HCT116 (cell line): ENCODE measurements around the gene TMEM175. TPM values are rescaled to one million over a fixed set of nuclear protein-coding genes. Genes with fewer than 3 reads are reported as not detected.

Source experiments
- ATAC-seq: fragments of 200-7000 bp; cut with Tn5 transposase; 2 replicates; pipeline ENCODE4 v1.9.1; 2020; ENCODE audit warnings: mild to moderate bottlenecking, moderate library complexity
- BruUV-seq: library from RNA; stranded (reverse); fragments of 400-500 nt; replicated peaks from 2 replicates; lab custom pipeline; 2021; lab: Mats Ljungman, UMichigan
- CTCF ChIA-PET: fragments of 300-600 bp; sonication (Branson Sonifier 250); formaldehyde crosslinking; loops from one replicate; lab custom pipeline; 2021; ENCODE audit warnings: antibody characterized with exemption; lab: Charles Lee
- POLR2A ChIA-PET: fragments of 300-600, 350-600 bp; sonication (Branson Sonifier 250); formaldehyde crosslinking; loops from one replicate; lab custom pipeline; 2021; ENCODE audit warnings: antibody characterized with exemption; lab: Charles Lee
- RAD21 ChIA-PET, 2 experiments: fragments of 300-600 bp; sonication (Branson Sonifier 250); formaldehyde crosslinking; loops; one replicate each; lab custom pipeline; 2023; ENCODE audit warnings: low total read pairs in 2 of 2; ENCODE audit not compliant: uncharacterized antibody in 2 of 2, unreplicated experiment in 2 of 2, low non-redundant PET in 1 of 2; lab: Charles Lee
- DNase-seq: peaks from one replicate; pipeline ENCODE4 v3.0.0-alpha.2; 2010; ENCODE audit warnings: low read depth, low spot score
- H2AFZ ChIP-seq: fragments of 200-600 bp; shearing (Covaris generic), sonication (generic); 2 replicates; pipeline ENCODE4 v1.6.1; 2017; ENCODE audit warnings: low read depth, mixed run types, mixed read lengths, antibody characterized with exemption, low read length; ENCODE audit not compliant: poor library complexity, severe bottlenecking
- H3K27ac ChIP-seq: 2 replicates; pipeline ENCODE4 v1.5.1; 2012; ENCODE audit warnings: low read depth, low read length
- H3K27me3 ChIP-seq: fragments of 200-600 bp; sonication (generic); 2 replicates; pipeline ENCODE4 v1.6.1; 2016; ENCODE audit warnings: mixed run types, low read length, mixed read lengths; ENCODE audit not compliant: insufficient read depth
- H3K36me3 ChIP-seq, 2 experiments: fragments of 200-500 bp in 1 of 2; fragments of 200-600 bp in 1 of 2; sonication (Bioruptor generic) in 1 of 2; sonication (generic) in 1 of 2; 2 replicates each; pipeline versions ENCODE4 v1.5.1 to v1.6.1; 2014 to 2016; ENCODE audit warnings: low read length in 2 of 2, inconsistent platforms in 1 of 2, mixed read lengths in 1 of 2, mixed run types in 1 of 2; ENCODE audit not compliant: insufficient read depth in 2 of 2, control insufficient read depth in 1 of 2
- H3K4me1 ChIP-seq, 2 experiments: fragments of 200-600 bp in 1 of 2; sonication (generic) in 1 of 2; 2 replicates each; pipeline versions ENCODE4 v1.5.1 to v1.6.1; 2012 to 2017; ENCODE audit warnings: low read length in 2 of 2, inconsistent platforms in 1 of 2, mild to moderate bottlenecking in 1 of 2, mixed read lengths in 1 of 2, mixed run types in 1 of 2, moderate library complexity in 1 of 2; ENCODE audit not compliant: insufficient read depth in 2 of 2, control insufficient read depth in 1 of 2
- H3K4me2 ChIP-seq: fragments of 200-600 bp; sonication (generic); 2 replicates; pipeline ENCODE4 v1.6.1; 2017; ENCODE audit warnings: mixed run types, low read length, mixed read lengths
- H3K4me3 ChIP-seq, 2 experiments: fragments of 200-600 bp in 1 of 2; sonication (generic) in 1 of 2; replicated peaks in 1 of 2; 2 replicates each; pipeline ENCODE4 v1.5.1; 2011 to 2016; ENCODE audit warnings: low read length in 2 of 2, control low read depth in 1 of 2, low read depth in 1 of 2, mild to moderate bottlenecking in 1 of 2, mixed read lengths in 1 of 2, mixed run types in 1 of 2
- H3K79me2 ChIP-seq: fragments of 200-600 bp; sonication (generic); 2 replicates; pipeline ENCODE4 v1.6.1; 2017; ENCODE audit warnings: mild to moderate bottlenecking, mixed run types, low read length, moderate library complexity, mixed read lengths; ENCODE audit not compliant: insufficient read depth
- H3K9ac ChIP-seq: fragments of 200-600 bp; sonication (generic); 2 replicates; pipeline ENCODE4 v1.6.1; 2016; ENCODE audit warnings: low read length, mixed read lengths
- H3K9me2 ChIP-seq: fragments of 200-600 bp; sonication (generic), shearing (Covaris generic); 2 replicates; pipeline ENCODE4 v1.6.1; 2017; ENCODE audit warnings: mixed run types, mild to moderate bottlenecking, moderate library complexity; ENCODE audit not compliant: insufficient read depth
- H3K9me3 ChIP-seq, 2 experiments: fragments of 200-500 bp in 1 of 2; fragments of 200-600 bp in 1 of 2; sonication (Bioruptor generic) in 1 of 2; sonication (generic) in 1 of 2; 2 replicates each; pipeline ENCODE4 v1.6.1; 2014 to 2017; ENCODE audit warnings: low read length in 2 of 2, mixed read lengths in 2 of 2, inconsistent platforms in 1 of 2, low read depth in 1 of 2, mild to moderate bottlenecking in 1 of 2, mixed run types in 1 of 2, moderate library complexity in 1 of 2; ENCODE audit not compliant: control insufficient read depth in 1 of 2, insufficient read depth in 1 of 2
- H4K20me1 ChIP-seq: fragments of 200-600 bp; sonication (generic), shearing (Covaris generic); 2 replicates; pipeline ENCODE4 v1.6.1; 2017; ENCODE audit warnings: mixed run types, mild to moderate bottlenecking, moderate library complexity; ENCODE audit not compliant: insufficient read depth
- CBX3 ChIP-seq: IDR thresholded peaks from 2 replicates; pipeline ENCODE4 v1.6.1; 2012; ENCODE audit warnings: low read depth
- CEBPB ChIP-seq: IDR thresholded peaks from 2 replicates; pipeline ENCODE4 v1.6.1; 2012; ENCODE audit warnings: low read depth
- EGR1 ChIP-seq: IDR thresholded peaks from 2 replicates; pipeline ENCODE4 v1.6.1; 2012; ENCODE audit warnings: low read depth
- ELF1 ChIP-seq: IDR thresholded peaks from 2 replicates; pipeline ENCODE4 v1.6.1; 2012; ENCODE audit warnings: low read depth, borderline replicate concordance
- EZH2phosphoT487 ChIP-seq: fragments of 200-600 bp; IDR thresholded peaks from 2 replicates; pipeline ENCODE4 v1.6.1; 2018; ENCODE audit warnings: antibody characterized with exemption, borderline replicate concordance
- FOSL1 ChIP-seq: IDR thresholded peaks from 2 replicates; pipeline ENCODE4 v1.6.1; 2012; ENCODE audit warnings: low read depth
- JUND ChIP-seq: IDR thresholded peaks from 2 replicates; pipeline ENCODE4 v1.6.1; 2012
- MAX ChIP-seq: IDR thresholded peaks from 2 replicates; pipeline ENCODE4 v1.6.1; 2012
- POLR2A ChIP-seq: IDR thresholded peaks from 2 replicates; pipeline ENCODE4 v1.7.0; 2011; ENCODE audit warnings: borderline replicate concordance; ENCODE audit not compliant: insufficient read depth, insufficient read length; ENCODE audit errors: extremely low read depth
- POLR2AphosphoS5 ChIP-seq: IDR thresholded peaks from 2 replicates; pipeline ENCODE4 v1.6.1; 2011; ENCODE audit warnings: mild to moderate bottlenecking, low read depth, low read length, moderate library complexity
- RAD21 ChIP-seq: IDR thresholded peaks from 2 replicates; pipeline ENCODE4 v1.6.1; 2012; ENCODE audit warnings: low read depth, mild to moderate bottlenecking
- REST ChIP-seq: IDR thresholded peaks from 2 replicates; pipeline ENCODE4 v1.6.1; 2012; ENCODE audit warnings: low read depth
- SP1 ChIP-seq: IDR thresholded peaks from 2 replicates; pipeline ENCODE4 v1.6.1; 2012; ENCODE audit warnings: low read depth
- SRF ChIP-seq: IDR thresholded peaks from 2 replicates; pipeline ENCODE4 v1.6.1; 2012; ENCODE audit warnings: low read depth
- TCF7L2 ChIP-seq: IDR thresholded peaks from 2 replicates; pipeline ENCODE4 v1.7.0; 2011; ENCODE audit warnings: borderline replicate concordance, inconsistent platforms; ENCODE audit not compliant: insufficient read depth, insufficient read length; ENCODE audit errors: extremely low read depth
- YY1 ChIP-seq: IDR thresholded peaks from 2 replicates; pipeline ENCODE4 v1.6.1; 2011; ENCODE audit warnings: low read length, low read depth, moderate library complexity, mild to moderate bottlenecking; ENCODE audit not compliant: insufficient replicate concordance; ENCODE audit errors: extremely low read depth
- ZFX ChIP-seq: fragments of 450-650 bp; IDR thresholded peaks from 2 replicates; pipeline ENCODE4 v1.6.1; 2017
- ZNF274 ChIP-seq: fragments of 200-500 bp; sonication (Bioruptor generic); IDR thresholded peaks from 2 replicates; pipeline ENCODE4 v1.6.1; 2014; ENCODE audit warnings: mild to moderate bottlenecking, low read depth, low read length, inconsistent platforms
- intact Hi-C: fragments of 100-400 bp; cut with micrococcal nuclease; formaldehyde crosslinking; loops from 2 replicates; pipeline ENCODE4 v1.10.0; 2022
- total RNA-seq: library from RNA; stranded (reverse); gene quantifications from one replicate; pipeline ENCODE4 v1.2.1, GENCODE V29; 2021; ENCODE audit not compliant: unreplicated experiment
- TF ChIP-seq, protein P1 (sequence below): IDR thresholded peaks from 2 replicates; pipeline ENCODE4 v1.6.1; 2012

TMEM175 gene
- total RNA-seq, 1 experiment from 2014 or later = 17.5 TPM

DNA sequence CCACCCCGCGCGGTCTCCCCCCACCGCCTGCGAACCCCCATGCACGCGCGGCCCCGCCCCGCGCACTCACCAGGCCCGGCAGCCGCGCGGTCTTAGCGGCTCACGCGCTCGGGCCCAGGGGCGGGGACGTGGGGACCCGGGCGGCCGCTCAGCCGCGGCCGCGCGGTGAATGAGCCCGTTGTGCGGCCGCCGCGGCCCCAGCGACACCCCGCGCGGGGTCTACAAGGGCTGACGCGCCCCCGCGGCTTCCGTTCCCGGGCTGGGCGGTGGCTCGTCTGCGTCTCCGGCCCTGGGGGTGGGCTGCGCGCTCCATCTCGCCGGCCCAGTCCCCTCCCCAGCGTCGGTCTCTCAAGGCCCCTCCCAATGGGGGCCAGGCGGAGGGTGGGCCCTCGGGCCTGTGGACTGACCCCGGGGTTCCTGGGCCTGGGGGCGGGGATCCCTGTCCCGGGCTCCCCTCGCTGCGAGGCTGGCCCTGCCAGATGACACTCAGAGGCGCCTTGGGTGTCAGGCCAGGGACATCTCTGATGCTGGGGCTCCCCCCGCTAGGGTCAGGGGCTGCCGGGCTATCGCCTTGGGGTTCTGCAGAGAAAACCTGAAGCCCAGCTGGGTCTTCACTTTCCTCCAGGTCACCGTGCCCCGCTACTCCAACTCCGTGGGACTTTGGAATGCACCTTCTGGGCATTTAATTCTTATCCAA lies 65.3 kb downstream of the TMEM175 start:
- POLR2A ChIA-PET = no interaction called here
- H3K9ac ChIP-seq = no peak overlapping the region
- no peaks in the 10 kb centered on the region for H3K79me2 ChIP-seq
- H3K9me2 ChIP-seq = no peaks in the 10 kb centered on the region
- no peak overlapping the region for H3K4me3 ChIP-seq
- ATAC-seq (no peak), DNase-seq (no peak)
- H2AFZ ChIP-seq = no peak overlapping the region
- H3K9me3 ChIP-seq = no peaks in the 10 kb centered on the region
- H3K27me3 ChIP-seq = no peaks in the 10 kb centered on the region
- CTCF ChIA-PET = no interaction called here
- intact Hi-C loops = no loop called here
- RAD21 ChIA-PET = no interaction called here
- BruUV-seq = no TSS peak
- peaks cover 10 to 15% of the 10 kb centered on the region in 2 experiments for H3K4me1 ChIP-seq
- TF ChIP-seq POLR2A = no peak
- no peak for TF ChIP-seq EZH2phosphoT487
- no peak for TF ChIP-seq SP1
- no peak for TF ChIP-seq JUND
- no peak for TF ChIP-seq ZNF274
- TF ChIP-seq FOSL1 = no peak
- no peak for TF ChIP-seq CBX3
- no peak for TF ChIP-seq RAD21
- TF ChIP-seq CEBPB = no peak
- TF ChIP-seq TCF7L2 = no peak
- TF ChIP-seq SRF = no peak
- TF ChIP-seq EGR1 = no peak
- no peak for TF ChIP-seq ZFX
- TF ChIP-seq, protein P1, sequence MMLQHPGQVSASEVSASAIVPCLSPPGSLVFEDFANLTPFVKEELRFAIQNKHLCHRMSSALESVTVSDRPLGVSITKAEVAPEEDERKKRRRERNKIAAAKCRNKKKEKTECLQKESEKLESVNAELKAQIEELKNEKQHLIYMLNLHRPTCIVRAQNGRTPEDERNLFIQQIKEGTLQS = no peak
- TF ChIP-seq MAX = no peak
- no peak for TF ChIP-seq POLR2AphosphoS5
- no peak for TF ChIP-seq ELF1
- no peak for TF ChIP-seq REST
- no peak for TF ChIP-seq YY1
- H3K36me3 ChIP-seq = no peaks in the 10 kb centered on the region
- no peaks in the 10 kb centered on the region for H4K20me1 ChIP-seq
- H3K4me2 ChIP-seq = peak overlapping the region; percentile 28; the same call in 1 of the 2 replicates
- H3K27ac ChIP-seq = no peak overlapping the region
